HG03064 (cell line): ENCODE results near the gene CPEB4.

Experiments
- ATAC-seq: cut with Tn5 transposase; IDR thresholded peaks from one replicate; pipeline ENCODE4 v1.9.1; 2021; ENCODE audit warnings: low read depth; ENCODE audit not compliant: unreplicated experiment

Gene CPEB4

GRCh38 chr5:173909199-173909598, 21.1 kb downstream of the CPEB4 start:
- no peak for ATAC-seq

- no peak for ATAC-seq
Observed at GRCh38 chr5:173910215-173910614, 22.1 kb downstream of the CPEB4 start.

GRCh38 chr5:173911623-173912022, 23.5 kb downstream of the CPEB4 start:
- ATAC-seq: no peak

- no peak for ATAC-seq
Observed at GRCh38 chr5:173913686-173914321, 25.7 kb downstream of the CPEB4 start.

- ATAC-seq: no peak
Observed at GRCh38 chr5:173915310-173916014, 27.3 kb downstream of the CPEB4 start.

- ATAC-seq: no peak
Observed at GRCh38 chr5:173916233-173916632, 28.1 kb downstream of the CPEB4 start.

- ATAC-seq: peak; percentile 83
Observed at GRCh38 chr5:173917788-173918786, 29.9 kb downstream of the CPEB4 start.

GRCh38 chr5:173919443-173919842, 31.3 kb downstream of the CPEB4 start:
- ATAC-seq: no peak

GRCh38 chr5:173920024-173920753, 32.0 kb downstream of the CPEB4 start:
- ATAC-seq: no peak

- ATAC-seq: no peak
Observed at GRCh38 chr5:173920866-173921555, 32.9 kb downstream of the CPEB4 start.

GRCh38 chr5:173922527-173922926, 34.4 kb downstream of the CPEB4 start:
- ATAC-seq: no peak

- no peak for ATAC-seq
Observed at GRCh38 chr5:173923218-173924095, 35.3 kb downstream of the CPEB4 start.

GRCh38 chr5:173924899-173925298, 36.8 kb downstream of the CPEB4 start:
- no peak for ATAC-seq

- ATAC-seq: no peak
Observed at GRCh38 chr5:173925449-173926071, 37.4 kb downstream of the CPEB4 start.

GRCh38 chr5:173926359-173926758, 38.2 kb downstream of the CPEB4 start:
- ATAC-seq: no peak

GRCh38 chr5:173928871-173929574, 40.9 kb downstream of the CPEB4 start:
- no peak for ATAC-seq

GRCh38 chr5:173932695-173933139, 44.6 kb downstream of the CPEB4 start:
- no peak for ATAC-seq

GRCh38 chr5:173933901-173934300, 45.8 kb downstream of the CPEB4 start:
- no peak for ATAC-seq
